MCF 10A (cell line): Measurements from ENCODE around the gene FLT3. TPM values are rescaled to one million over a fixed set of nuclear protein-coding genes. Genes with fewer than 3 reads are reported as not detected.
"Not testable (repeated sequence)": the region's sequence is repeated elsewhere in the genome, so short reads cannot be mapped to it uniquely, and the experiment has no call there.

ENCODE experiments used
- BruUV-seq: library from RNA; stranded (reverse); fragments of 400-500 nt; replicated peaks from 2 replicates; lab custom pipeline; 2021; lab: Mats Ljungman, UMichigan
- CTCF ChIA-PET: fragments of 300-600 bp; sonication (Branson Sonifier 250); formaldehyde crosslinking; extraction: SDS; loops from one replicate; lab custom pipeline; 2021; ENCODE audit warnings: antibody characterized with exemption, inconsistent platforms; lab: Yijun Ruan, JAX
- POLR2A ChIA-PET: fragments of 300-600, 350-650 bp; sonication (Branson Sonifier 250); formaldehyde crosslinking; extraction: SDS; loops from one replicate; lab custom pipeline; 2020; ENCODE audit warnings: antibody characterized with exemption, inconsistent platforms; lab: Yijun Ruan, JAX
- DNase-seq: peaks from one replicate; pipeline ENCODE4 v3.0.0-alpha.2; 2018; ENCODE audit not compliant: unreplicated experiment
- H3K27ac Mint-ChIP-seq: one replicate; pipeline ENCODE4 v1.8.0; 2022; ENCODE audit warnings: mild to moderate bottlenecking, low read depth, mixed read lengths; ENCODE audit not compliant: unreplicated experiment
- H3K27me3 Mint-ChIP-seq: one replicate; pipeline ENCODE4 v1.8.0; 2022; ENCODE audit warnings: mixed read lengths; ENCODE audit not compliant: insufficient read depth, unreplicated experiment
- H3K36me3 Mint-ChIP-seq: one replicate; pipeline ENCODE4 v1.8.0; 2022; ENCODE audit warnings: mild to moderate bottlenecking, moderate library complexity, mixed read lengths; ENCODE audit not compliant: insufficient read depth, unreplicated experiment
- H3K4me1 Mint-ChIP-seq: one replicate; pipeline ENCODE4 v1.8.0; 2022; ENCODE audit warnings: mixed read lengths; ENCODE audit not compliant: insufficient read depth, unreplicated experiment
- H3K4me3 Mint-ChIP-seq: one replicate; pipeline ENCODE4 v1.8.0; 2022; ENCODE audit warnings: mild to moderate bottlenecking, moderate library complexity, mixed read lengths; ENCODE audit not compliant: unreplicated experiment
- H3K9me3 Mint-ChIP-seq: one replicate; pipeline ENCODE4 v1.8.0; 2022; ENCODE audit warnings: mixed read lengths; ENCODE audit not compliant: unreplicated experiment
- CTCF ChIP-seq: fragments of 200-600 bp; IDR thresholded peaks from one replicate; pipeline ENCODE4 v1.8.0; 2022; ENCODE audit warnings: antibody characterized with exemption, mild to moderate bottlenecking; ENCODE audit not compliant: unreplicated experiment
- intact Hi-C: fragments of 100-400 bp; cut with micrococcal nuclease; formaldehyde crosslinking; loops from 2 replicates; pipeline ENCODE4 v1.14.1; 2022
- total RNA-seq: library from RNA; stranded (reverse); gene quantifications from 2 replicates; pipeline ENCODE4 v1.2.3, GENCODE V29; 2022

FLT3 gene
- total RNA-seq, 1 experiment from 2014 or later = not detected

GRCh38 chr13:28037399-28037798 is 63.0 kb downstream of the FLT3 start:
- no peak for TF ChIP-seq CTCF
- intact Hi-C loops = no loop called here
- POLR2A ChIA-PET = interaction anchor here (0.6 kb wide), 1 partner anchor 678 kb away, joined by 3 read pairs; no protein-coding TSS in a partner anchor
- BruUV-seq = no TSS peak
- CTCF ChIA-PET = interaction anchor here (0.6 to 1.0 kb wide), 3 partner anchors 207 to 768 kb away, joined by 3 to 4 read pairs (median 3); no protein-coding TSS in a partner anchor
- peak; percentile 61 for DNase-seq
- Mint-ChIP-seq H3K36me3 (no peaks in the 10 kb centered on the region), H3K4me3 (no peak overlapping the region), H3K27ac (no peak overlapping the region), H3K4me1 (peaks cover 7% of the 10 kb centered on the region), H3K9me3 (no peaks in the 10 kb centered on the region), H3K27me3 (peaks cover 24% of the 10 kb centered on the region)

DNA sequence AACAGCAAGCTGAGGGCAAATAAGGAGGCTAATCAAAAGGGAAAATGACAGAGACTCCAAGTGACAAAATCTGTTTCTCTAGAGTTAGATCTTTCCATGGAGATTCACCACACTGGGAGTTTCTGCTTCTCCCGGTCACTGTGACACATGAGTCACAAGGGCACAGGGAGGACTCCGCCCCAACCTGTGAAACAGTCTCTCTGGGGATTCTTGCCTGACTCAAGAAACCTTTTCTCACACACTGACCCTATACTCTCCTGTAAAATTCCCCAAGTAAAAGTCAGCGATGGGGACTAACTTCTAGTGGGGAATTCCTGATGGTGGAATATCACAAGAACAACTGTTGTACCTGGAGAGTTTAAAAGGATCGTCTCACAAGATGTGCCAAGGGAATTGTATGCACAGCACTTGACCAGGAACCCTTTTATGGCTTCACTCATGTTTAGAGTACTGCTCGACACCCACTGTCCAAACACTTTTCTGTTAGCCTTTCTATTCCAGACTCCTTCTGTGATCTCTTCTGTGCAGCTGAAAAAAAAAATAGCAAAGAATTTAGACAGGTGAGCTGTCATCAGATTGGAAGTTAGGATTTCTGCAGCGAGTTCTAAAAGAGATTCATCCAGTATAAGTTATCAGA is 65.1 kb downstream of the FLT3 start:
- CTCF ChIA-PET = no interaction called here
- no TSS peak for BruUV-seq
- peak; percentile 33 for DNase-seq
- no peak for TF ChIP-seq CTCF
- Mint-ChIP-seq H3K4me3 (no peak overlapping the region), H3K9me3 (no peaks in the 10 kb centered on the region), H3K36me3 (no peaks in the 10 kb centered on the region), H3K27me3 (peaks cover 7% of the 10 kb centered on the region), H3K27ac (no peak overlapping the region), H3K4me1 (peaks cover 7% of the 10 kb centered on the region)
- POLR2A ChIA-PET = no interaction called here
- intact Hi-C loops = no loop called here

DNA sequence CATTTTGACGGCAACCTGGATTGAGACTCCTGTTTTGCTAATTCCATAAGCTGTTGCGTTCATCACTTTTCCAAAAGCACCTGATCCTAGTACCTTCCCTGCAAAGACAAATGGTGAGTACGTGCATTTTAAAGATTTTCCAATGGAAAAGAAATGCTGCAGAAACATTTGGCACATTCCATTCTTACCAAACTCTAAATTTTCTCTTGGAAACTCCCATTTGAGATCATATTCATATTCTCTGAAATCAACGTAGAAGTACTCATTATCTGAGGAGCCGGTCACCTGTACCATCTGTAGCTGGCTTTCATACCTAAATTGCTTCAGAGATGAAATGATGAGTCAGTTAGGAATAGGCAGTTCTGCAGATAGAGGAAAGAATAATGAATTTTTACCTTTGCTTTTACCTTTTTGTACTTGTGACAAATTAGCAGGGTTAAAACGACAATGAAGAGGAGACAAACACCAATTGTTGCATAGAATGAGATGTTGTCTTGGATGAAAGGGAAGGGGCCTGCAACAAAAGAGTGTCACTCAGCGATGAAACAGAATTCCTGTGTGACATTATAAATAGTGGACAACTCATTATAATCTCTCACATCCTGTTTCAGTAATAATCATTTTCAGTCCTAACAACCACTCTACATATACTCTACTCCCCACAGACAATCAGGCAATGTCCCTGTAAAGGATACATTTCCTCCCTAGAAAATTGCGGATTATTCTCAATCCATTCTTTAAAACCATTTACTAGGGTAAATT is 66.3 kb downstream of the FLT3 start:
- CTCF ChIA-PET = no interaction called here
- H3K9me3 Mint-ChIP-seq = no peaks in the 10 kb centered on the region
- BruUV-seq = no TSS peak
- H3K27ac Mint-ChIP-seq = no peak overlapping the region
- no peak for DNase-seq
- intact Hi-C loops = no loop called here
- TF ChIP-seq CTCF = no peak
- POLR2A ChIA-PET = no interaction called here
- no peaks in the 10 kb centered on the region for H3K36me3 Mint-ChIP-seq
- no peaks in the 10 kb centered on the region for H3K27me3 Mint-ChIP-seq
- peaks cover 7% of the 10 kb centered on the region for H3K4me1 Mint-ChIP-seq
- H3K4me3 Mint-ChIP-seq = no peak overlapping the region

GRCh38 chr13:28032438-28032837 is 67.9 kb downstream of the FLT3 start:
- H3K27me3 Mint-ChIP-seq, H3K4me1 Mint-ChIP-seq, H3K36me3 Mint-ChIP-seq, H3K4me3 Mint-ChIP-seq, POLR2A ChIA-PET, H3K27ac Mint-ChIP-seq, H3K9me3 Mint-ChIP-seq, DNase-seq, CTCF ChIA-PET, intact Hi-C loops, BruUV-seq: not testable (repeated sequence)
